Measurements from ENCODE around the gene GPC6.

DNA sequence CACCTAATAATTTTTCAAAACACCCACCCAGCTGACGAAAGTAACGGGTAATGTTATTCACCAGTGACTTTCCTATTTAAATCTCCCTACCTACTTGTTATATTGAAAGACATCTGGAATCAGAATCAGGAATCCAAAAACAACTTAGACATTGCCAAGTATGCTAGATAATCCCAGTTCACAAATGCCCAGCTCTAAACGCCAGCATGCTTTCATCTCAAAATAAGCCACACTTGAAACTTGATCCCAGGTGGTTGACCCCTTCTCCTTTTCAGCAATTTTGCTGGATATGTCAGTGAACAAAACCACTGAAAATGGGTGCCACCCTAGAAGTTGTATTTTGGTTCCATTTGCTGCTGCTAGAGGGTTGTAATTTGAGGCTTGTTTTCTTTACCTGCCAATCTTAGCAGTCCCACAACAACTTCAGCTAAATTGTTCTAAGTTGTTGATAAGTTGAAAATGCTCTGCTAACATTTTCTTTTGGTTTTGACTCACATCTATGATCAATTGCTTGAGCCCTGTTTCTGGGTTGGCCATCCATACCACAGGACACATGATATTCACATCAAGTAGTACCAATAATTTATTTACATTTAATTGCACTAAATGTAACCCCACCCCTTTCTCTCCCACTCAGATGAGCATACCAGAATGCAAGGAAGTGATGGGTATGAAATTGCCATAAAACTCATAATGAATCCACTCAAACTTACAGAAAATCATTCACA is 1186.4 kb downstream of the GPC6 start:
- TF ChIP-seq, protein P1, sequence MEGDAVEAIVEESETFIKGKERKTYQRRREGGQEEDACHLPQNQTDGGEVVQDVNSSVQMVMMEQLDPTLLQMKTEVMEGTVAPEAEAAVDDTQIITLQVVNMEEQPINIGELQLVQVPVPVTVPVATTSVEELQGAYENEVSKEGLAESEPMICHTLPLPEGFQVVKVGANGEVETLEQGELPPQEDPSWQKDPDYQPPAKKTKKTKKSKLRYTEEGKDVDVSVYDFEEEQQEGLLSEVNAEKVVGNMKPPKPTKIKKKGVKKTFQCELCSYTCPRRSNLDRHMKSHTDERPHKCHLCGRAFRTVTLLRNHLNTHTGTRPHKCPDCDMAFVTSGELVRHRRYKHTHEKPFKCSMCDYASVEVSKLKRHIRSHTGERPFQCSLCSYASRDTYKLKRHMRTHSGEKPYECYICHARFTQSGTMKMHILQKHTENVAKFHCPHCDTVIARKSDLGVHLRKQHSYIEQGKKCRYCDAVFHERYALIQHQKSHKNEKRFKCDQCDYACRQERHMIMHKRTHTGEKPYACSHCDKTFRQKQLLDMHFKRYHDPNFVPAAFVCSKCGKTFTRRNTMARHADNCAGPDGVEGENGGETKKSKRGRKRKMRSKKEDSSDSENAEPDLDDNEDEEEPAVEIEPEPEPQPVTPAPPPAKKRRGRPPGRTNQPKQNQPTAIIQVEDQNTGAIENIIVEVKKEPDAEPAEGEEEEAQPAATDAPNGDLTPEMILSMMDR (IDR thresholded peaks at IDR 0.05; ENCODE audit: low read depth, low read length): no peak
- TF ChIP-seq POLR2A (IDR thresholded peaks at IDR 0.05; ENCODE audit: extremely low read depth, insufficient read length): no peak

All from NB4 (cell line).